Ishikawa (cell line): ENCODE results near the gene FYB2.

Experiments
- CEBPB ChIP-seq: IDR thresholded peaks from 2 replicates; pipeline ENCODE4 v1.6.1; 2012
- CREB1 ChIP-seq: IDR thresholded peaks from 2 replicates; pipeline ENCODE4 v1.6.1; 2012; ENCODE audit warnings: low read depth
- EGR1 ChIP-seq: IDR thresholded peaks from 2 replicates; pipeline ENCODE4 v1.6.1; 2012
- EP300 ChIP-seq: IDR thresholded peaks from 2 replicates; pipeline ENCODE4 v1.6.1; 2012; ENCODE audit warnings: borderline replicate concordance
- FOXM1 ChIP-seq: IDR thresholded peaks from 2 replicates; pipeline ENCODE4 v1.6.1; 2012; ENCODE audit warnings: low read depth, borderline replicate concordance
- MAX ChIP-seq: IDR thresholded peaks from 2 replicates; pipeline ENCODE4 v1.6.1; 2012
- NFIC ChIP-seq: IDR thresholded peaks from 2 replicates; pipeline ENCODE4 v1.6.1; 2012
- RAD21 ChIP-seq: IDR thresholded peaks from 2 replicates; pipeline ENCODE4 v1.6.1; 2012; ENCODE audit warnings: low read depth
- REST ChIP-seq: IDR thresholded peaks from 2 replicates; pipeline ENCODE4 v1.6.1; 2012; ENCODE audit warnings: low read depth, mild to moderate bottlenecking
- TAF1 ChIP-seq: IDR thresholded peaks from 2 replicates; pipeline ENCODE4 v1.6.1; 2012; ENCODE audit warnings: low read depth, mild to moderate bottlenecking
- TCF12 ChIP-seq: IDR thresholded peaks from 2 replicates; pipeline ENCODE4 v1.6.1; 2012; ENCODE audit warnings: low read depth
- TEAD4 ChIP-seq: IDR thresholded peaks from 2 replicates; pipeline ENCODE4 v1.6.1; 2012
- USF1 ChIP-seq: IDR thresholded peaks from 2 replicates; pipeline ENCODE4 v1.6.1; 2012
- YY1 ChIP-seq: IDR thresholded peaks from 2 replicates; pipeline ENCODE4 v1.6.1; 2012; ENCODE audit warnings: low read depth
- ZBTB7A ChIP-seq: IDR thresholded peaks from 2 replicates; pipeline ENCODE4 v1.6.1; 2012; ENCODE audit warnings: low read depth

Gene FYB2

GRCh38 chr1:56838759-56839158, 19.6 kb upstream of the FYB2 start:
- TF ChIP-seq REST, result no peak
- TF ChIP-seq CREB1, result no peak
- no peak for TF ChIP-seq TEAD4
- no peak for TF ChIP-seq USF1

GRCh38 chr1:56837244-56837939, 18.2 kb upstream of the FYB2 start:
- TF ChIP-seq TEAD4 (no peak), CEBPB (no peak), REST (no peak), YY1 (no peak), EP300 (no peak), TAF1 (no peak), MAX (no peak), EGR1 (no peak), CREB1 (no peak), RAD21 (no peak), TCF12 (no peak), ZBTB7A (no peak), NFIC (no peak), FOXM1 (no peak), USF1 (no peak)

- no peak for TF ChIP-seq TEAD4
- no peak for TF ChIP-seq ZBTB7A
- no peak for TF ChIP-seq TAF1
- TF ChIP-seq FOXM1, result no peak
- TF ChIP-seq TCF12, result no peak
- TF ChIP-seq CREB1, result no peak
- no peak for TF ChIP-seq RAD21
- TF ChIP-seq EGR1, result no peak
- TF ChIP-seq REST, result no peak
- no peak for TF ChIP-seq YY1
- TF ChIP-seq EP300, result no peak
- TF ChIP-seq MAX, result no peak
- no peak for TF ChIP-seq USF1
- no peak for TF ChIP-seq CEBPB
Observed at GRCh38 chr1:56836359-56836758, 17.2 kb upstream of the FYB2 start.

- TF ChIP-seq TAF1, result no peak
- TF ChIP-seq RAD21, result no peak
- no peak for TF ChIP-seq CEBPB
- TF ChIP-seq TEAD4, result no peak
- TF ChIP-seq REST, result no peak
- TF ChIP-seq CREB1, result no peak
- TF ChIP-seq NFIC, result no peak
- no peak for TF ChIP-seq YY1
- TF ChIP-seq MAX, result no peak
- TF ChIP-seq EP300, result no peak
- TF ChIP-seq USF1, result no peak
- TF ChIP-seq TCF12, result no peak
Observed at GRCh38 chr1:56835657-56836056, 16.5 kb upstream of the FYB2 start.
